Measurements from ENCODE around the gene FGF6. TPM values are rescaled to one million over a fixed set of nuclear protein-coding genes. Genes with fewer than 3 reads are reported as not detected.

Gene FGF6
- total RNA-seq, 1 donor from 2014 or later: not detected

DNA sequence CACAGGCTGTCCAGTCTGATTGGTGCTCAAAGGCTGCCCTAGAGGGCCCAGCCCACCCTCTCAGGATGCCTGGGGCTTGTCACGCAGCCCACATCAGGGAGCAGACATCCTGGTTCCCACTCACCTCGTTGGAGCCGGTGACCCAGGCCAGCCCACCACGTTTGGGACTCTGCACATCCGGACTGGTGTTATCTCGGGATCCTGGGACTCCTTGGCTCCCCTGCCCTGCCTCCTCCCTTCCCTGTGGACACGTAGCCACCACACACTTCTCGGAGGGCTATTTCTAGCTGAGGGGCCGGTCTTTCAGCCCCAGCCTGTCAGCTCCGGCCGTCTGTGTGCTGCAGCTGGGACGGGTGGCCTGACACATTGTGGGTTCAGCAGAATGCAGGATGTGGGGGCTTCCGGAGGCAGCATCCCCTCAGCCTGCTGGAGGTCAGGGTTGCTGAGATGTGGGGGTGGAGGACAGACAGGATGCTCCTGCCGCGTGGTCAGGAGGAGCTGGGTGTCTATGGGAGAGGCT lies 53.3 kb downstream of the FGF6 start:
- no peak overlapping the region for H3K4me3 Mint-ChIP-seq (ENCODE audit: unreplicated experiment)
- peaks cover 20% of the 10 kb centered on the region for H3K27me3 Mint-ChIP-seq (ENCODE audit: low read depth)
- H3K4me1 Mint-ChIP-seq (ENCODE audit: low read depth): no peaks in the 10 kb centered on the region
- TF ChIP-seq CTCF (IDR thresholded peaks at IDR 0.05): no peak
- no peaks in the 10 kb centered on the region for H3K9me3 Mint-ChIP-seq (ENCODE audit: low read depth)
- DNase-seq (ENCODE audit: low spot score): no peak
- H3K36me3 Mint-ChIP-seq (ENCODE audit: low read depth): no peaks in the 10 kb centered on the region
- H3K27ac Mint-ChIP-seq (ENCODE audit: unreplicated experiment): no peak overlapping the region

- H3K27me3 Mint-ChIP-seq (ENCODE audit: low read depth): peaks cover 11% of the 10 kb centered on the region
- TF ChIP-seq CTCF (IDR thresholded peaks at IDR 0.05): no peak
- no peak overlapping the region for H3K4me3 Mint-ChIP-seq (ENCODE audit: unreplicated experiment)
- H3K36me3 Mint-ChIP-seq (ENCODE audit: low read depth): no peaks in the 10 kb centered on the region
- H3K9me3 Mint-ChIP-seq (ENCODE audit: low read depth): no peaks in the 10 kb centered on the region
- no peaks in the 10 kb centered on the region for H3K4me1 Mint-ChIP-seq (ENCODE audit: low read depth)
- no peak for DNase-seq (ENCODE audit: low spot score)
- no peak overlapping the region for H3K27ac Mint-ChIP-seq (ENCODE audit: unreplicated experiment)
Observed at GRCh38 chr12:4388662-4389061, 57.0 kb downstream of the FGF6 start.

- Mint-ChIP-seq H3K27ac (ENCODE audit: unreplicated experiment) (no peak overlapping the region), H3K4me3 (ENCODE audit: unreplicated experiment) (no peak overlapping the region), H3K4me1 (ENCODE audit: low read depth) (no peaks in the 10 kb centered on the region), H3K27me3 (ENCODE audit: low read depth) (peaks cover 11% of the 10 kb centered on the region), H3K9me3 (ENCODE audit: low read depth) (no peaks in the 10 kb centered on the region), H3K36me3 (ENCODE audit: low read depth) (no peaks in the 10 kb centered on the region)
- no peak for DNase-seq (ENCODE audit: low spot score)
- no peak for TF ChIP-seq CTCF (IDR thresholded peaks at IDR 0.05)
Observed at GRCh38 chr12:4388032-4388431, 57.6 kb downstream of the FGF6 start.

- no peak overlapping the region for H3K4me3 Mint-ChIP-seq (ENCODE audit: unreplicated experiment)
- no peak for DNase-seq (ENCODE audit: low spot score)
- H3K27me3 Mint-ChIP-seq (ENCODE audit: low read depth): peaks cover 12% of the 10 kb centered on the region
- H3K4me1 Mint-ChIP-seq (ENCODE audit: low read depth): no peaks in the 10 kb centered on the region
- no peak overlapping the region for H3K27ac Mint-ChIP-seq (ENCODE audit: unreplicated experiment)
- H3K9me3 Mint-ChIP-seq (ENCODE audit: low read depth): no peaks in the 10 kb centered on the region
- no peaks in the 10 kb centered on the region for H3K36me3 Mint-ChIP-seq (ENCODE audit: low read depth)
- no peak for TF ChIP-seq CTCF (IDR thresholded peaks at IDR 0.05)
Observed at GRCh38 chr12:4387607-4388006, 58.0 kb downstream of the FGF6 start.

GRCh38 chr12:4386801-4387200 lies 58.8 kb downstream of the FGF6 start:
- H3K27ac Mint-ChIP-seq (ENCODE audit: unreplicated experiment): no peak overlapping the region
- DNase-seq (ENCODE audit: low spot score): no peak
- no peak for TF ChIP-seq CTCF (IDR thresholded peaks at IDR 0.05)
- H3K27me3 Mint-ChIP-seq (ENCODE audit: low read depth): peaks cover 15% of the 10 kb centered on the region
- no peaks in the 10 kb centered on the region for H3K36me3 Mint-ChIP-seq (ENCODE audit: low read depth)
- H3K4me1 Mint-ChIP-seq (ENCODE audit: low read depth): no peaks in the 10 kb centered on the region
- H3K9me3 Mint-ChIP-seq (ENCODE audit: low read depth): no peaks in the 10 kb centered on the region
- H3K4me3 Mint-ChIP-seq (ENCODE audit: unreplicated experiment): no peak overlapping the region

Other genes starting within 250 kb of the FGF6 start
- gene CCND2, start 172.1 kb downstream of the FGF6 start, total RNA-seq: 128 to 158 TPM (median 129 TPM) in 3 replicates
- 27.1 to 30.1 TPM (median 28.8 TPM) in 3 replicates for gene TIGAR, start 124.6 kb downstream of the FGF6 start, total RNA-seq
- gene FGF23, start 66.1 kb downstream of the FGF6 start, total RNA-seq: not detected in 3 replicates
- gene RAD51AP1, start 93.1 kb upstream of the FGF6 start, total RNA-seq: 3.8 to 8.7 TPM (median 3.8 TPM) in 3 replicates
- 37.9 to 48.6 TPM (median 38.7 TPM) in 3 replicates for gene DYRK4, start 116.4 kb upstream of the FGF6 start, total RNA-seq
- 0.26 to 0.65 TPM (median 0.57 TPM) in 3 replicates for gene AKAP3, start 203.2 kb upstream of the FGF6 start, total RNA-seq
- 68.1 to 87.9 TPM (median 68.7 TPM) in 3 replicates for gene NDUFA9, start 203.3 kb upstream of the FGF6 start, total RNA-seq

Measured in chondrocyte (in vitro differentiated cells).